HepG2 (cell line): ENCODE measurements around the gene KIF1C. TPM values are rescaled to one million over a fixed set of nuclear protein-coding genes. Genes with fewer than 3 reads are reported as not detected.

Source experiments
- EHMT2 ChIP-seq: fragments of 200-600 bp; sonication (generic); IDR thresholded peaks from 2 replicates; pipeline ENCODE4 v1.7.0; 2017; ENCODE audit warnings: antibody characterized with exemption, low read depth, low read length, borderline replicate concordance
- ETV6 ChIP-seq: sonication (generic); formaldehyde crosslinking; conservative IDR thresholded peaks from 2 replicates; pipeline ENCODE4 v1.4.0; 2020; ENCODE audit warnings: missing genetic modification reagents
- FOSL2 ChIP-seq: sonication (generic); formaldehyde crosslinking; IDR thresholded peaks from 2 replicates; pipeline ENCODE4 v1.4.0; 2020; ENCODE audit warnings: missing genetic modification reagents
- GATAD2A ChIP-seq: IDR thresholded peaks from 2 replicates; pipeline ENCODE4 v1.6.1; 2016
- HDAC1 ChIP-seq: sonication (generic); formaldehyde crosslinking; IDR thresholded peaks from 2 replicates; pipeline ENCODE4 v1.5.1; 2020; ENCODE audit warnings: mild to moderate bottlenecking, missing genetic modification reagents
- RORA ChIP-seq: sonication (generic); formaldehyde crosslinking; IDR thresholded peaks from 2 replicates; pipeline ENCODE4 v1.5.0; 2020; ENCODE audit warnings: mild to moderate bottlenecking, missing genetic modification reagents, moderate library complexity
- SALL1 ChIP-seq: sonication (generic); formaldehyde crosslinking; IDR thresholded peaks from 2 replicates; pipeline ENCODE4 v1.8.0; 2022; ENCODE audit warnings: mild to moderate bottlenecking, missing genetic modification reagents
- TBX2 ChIP-seq: sonication (generic); formaldehyde crosslinking; IDR thresholded peaks from 2 replicates; pipeline ENCODE4 v1.5.0; 2020; ENCODE audit warnings: missing genetic modification reagents, mild to moderate bottlenecking, borderline replicate concordance
- YEATS2 ChIP-seq: sonication (generic); formaldehyde crosslinking; IDR thresholded peaks from 2 replicates; pipeline ENCODE4 v1.4.0; 2020; ENCODE audit warnings: missing genetic modification reagents, borderline replicate concordance
- YY1 ChIP-seq: IDR thresholded peaks from 2 replicates; pipeline ENCODE4 v1.6.1; 2011; ENCODE audit warnings: low read length, low read depth, moderate library complexity, mild to moderate bottlenecking; ENCODE audit not compliant: insufficient read depth, insufficient replicate concordance
- ZNF180 ChIP-seq: sonication (generic); formaldehyde crosslinking; IDR thresholded peaks from 2 replicates; pipeline ENCODE4 v1.4.0; 2020; ENCODE audit warnings: low read depth, missing genetic modification reagents, borderline replicate concordance
- ZNF207 ChIP-seq: fragments of 450-650 bp; IDR thresholded peaks from 2 replicates; pipeline ENCODE4 v1.6.1; 2016; ENCODE audit warnings: antibody characterized with exemption, borderline replicate concordance
- ZNF430 ChIP-seq: sonication (generic); formaldehyde crosslinking; IDR thresholded peaks from 2 replicates; pipeline ENCODE4 v1.9.0; 2021; ENCODE audit warnings: mild to moderate bottlenecking, missing genetic modification reagents
- ZNF484 ChIP-seq: sonication (generic); formaldehyde crosslinking; IDR thresholded peaks from 2 replicates; pipeline ENCODE4 v1.5.1; 2020; ENCODE audit warnings: mild to moderate bottlenecking, low read depth, missing genetic modification reagents, borderline replicate concordance
- ZNF550 ChIP-seq: sonication (generic); formaldehyde crosslinking; IDR thresholded peaks from 2 replicates; pipeline ENCODE4 v1.4.0; 2020; ENCODE audit warnings: mild to moderate bottlenecking, missing genetic modification reagents, borderline replicate concordance
- ZNF558 ChIP-seq: sonication (generic); formaldehyde crosslinking; IDR thresholded peaks from 2 replicates; pipeline ENCODE4 v1.9.0; 2022; ENCODE audit warnings: mild to moderate bottlenecking, missing genetic modification reagents, borderline replicate concordance
- ZNF616 ChIP-seq: sonication (generic); formaldehyde crosslinking; IDR thresholded peaks from 2 replicates; pipeline ENCODE4 v1.5.0; 2020; ENCODE audit warnings: low read depth, mild to moderate bottlenecking, missing genetic modification reagents
- ZNF720 ChIP-seq: sonication (generic); formaldehyde crosslinking; IDR thresholded peaks from 2 replicates; pipeline ENCODE4 v1.4.0; 2020; ENCODE audit warnings: missing genetic modification reagents
- ZNF878 ChIP-seq: sonication (generic); formaldehyde crosslinking; IDR thresholded peaks from 2 replicates; pipeline ENCODE4 v1.8.1; 2023; ENCODE audit warnings: mild to moderate bottlenecking, missing genetic modification reagents, moderate library complexity
- polyA plus RNA-seq, 8 experiments: library from polyadenylated mRNA; depleted of rRNA in 3 of 8; stranded (reverse) in 7 of 8; unstranded in 1 of 8; fragments of >200 nt; fragmentation: Illumina TruSeq in 4 of 8; extraction: Trizol in 4 of 8; gene quantifications; 2 replicates each; pipeline versions ENCODE4 v1.2.1 to v1.2.3, GENCODE V29; 2011 to 2016; ENCODE audit warnings: low read depth in 4 of 8, missing spikeins in 1 of 8, mixed read lengths in 1 of 8; ENCODE audit not compliant: insufficient read depth in 1 of 8
- total RNA-seq, 5 experiments: library from RNA; depleted of rRNA; stranded (reverse); fragments of >200 nt; fragmentation: Illumina TruSeq; extraction: Trizol; gene quantifications; 2 replicates each; pipeline ENCODE4 v1.2.3, GENCODE V29; 2016; ENCODE audit warnings: low read depth in 1 of 5
- TF ChIP-seq, protein P1 (sequence below): sonication (generic); formaldehyde crosslinking; IDR thresholded peaks from 2 replicates; pipeline ENCODE4 v1.5.0; 2020; ENCODE audit warnings: missing genetic modification reagents
- TF ChIP-seq, protein P2 (sequence below): sonication (generic); formaldehyde crosslinking; IDR thresholded peaks from 2 replicates; pipeline ENCODE4 v1.4.0; 2020; ENCODE audit warnings: mild to moderate bottlenecking, missing genetic modification reagents
- TF ChIP-seq, protein P3 (sequence below): sonication (generic); formaldehyde crosslinking; IDR thresholded peaks from 2 replicates; pipeline ENCODE4 v1.8.1; 2023; ENCODE audit warnings: mild to moderate bottlenecking, moderate library complexity, missing genetic modification reagents
- TF ChIP-seq, protein P4 (sequence below): IDR thresholded peaks from 2 replicates; pipeline ENCODE4 v1.6.1; 2012; ENCODE audit warnings: low read length, improper control_type of control experiment
- TF ChIP-seq, protein P5 (sequence below): fragments of 450-650 bp; IDR thresholded peaks from 2 replicates; pipeline ENCODE4 v1.6.1; 2017

The KIF1C gene
- total and polyA plus RNA-seq, 2 of the 13 experiments (the other 11 are each of a cell fraction or from before 2014, with no cell fraction given): 70.0 to 104 TPM

DNA sequence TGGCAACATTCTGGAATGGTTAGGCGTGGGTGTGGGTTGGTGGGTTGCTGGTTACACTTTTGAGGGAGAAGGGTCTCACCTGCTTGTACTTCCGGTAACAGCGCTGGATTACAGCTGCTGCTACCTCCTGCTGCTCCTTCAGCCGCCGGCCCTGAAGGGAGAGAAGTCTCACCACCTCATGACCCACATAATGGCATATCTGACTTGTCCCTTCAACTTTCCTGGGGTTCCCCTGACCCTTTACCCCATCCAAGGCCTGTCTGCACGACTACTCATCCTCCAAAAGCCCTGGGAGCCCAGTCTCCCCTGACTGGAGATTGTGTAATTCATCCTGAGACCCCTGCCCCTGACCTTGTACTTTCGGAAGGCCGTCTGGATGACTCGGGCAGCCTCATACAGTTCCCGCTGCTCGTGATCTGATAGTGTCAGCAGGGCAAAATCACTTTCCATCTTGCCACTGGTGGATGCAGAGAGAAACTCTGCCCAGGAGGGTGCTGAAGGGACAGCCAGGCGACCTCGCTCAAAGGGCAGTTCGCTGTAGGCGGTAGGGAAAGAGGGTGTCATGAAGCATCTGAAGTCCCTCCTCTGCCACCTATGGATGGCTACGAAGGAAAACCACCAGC is 28.1 kb upstream of the KIF1C start (continued):
- TF ChIP-seq ZNF207 (no peak), ZNF180 (CRISPR knock-in tag) (no peak), ZNF484 (no peak), RORA (no peak), ETV6 (CRISPR knock-in tag) (no peak), ZNF550 (CRISPR knock-in tag) (no peak), EHMT2 (no peak), YEATS2 (CRISPR knock-in tag) (no peak), GATAD2A (CRISPR knock-in tag) (0 out of 2 replicates have a peak, but pooled peaks have one; percentile 33), ZNF878 (CRISPR knock-in tag) (no peak), FOSL2 (CRISPR knock-in tag) (no peak), ZNF430 (no peak), ZNF720 (CRISPR knock-in tag) (no peak), SALL1 (CRISPR knock-in tag) (no peak), ZNF616 (CRISPR knock-in tag) (no peak), ZNF558 (no peak), YY1 (no peak), HDAC1 (CRISPR knock-in tag) (0 out of 2 replicates have a peak, but pooled peaks have one; percentile 45), TBX2 (CRISPR knock-in tag) (peak; percentile 58)
- TF ChIP-seq, protein P1, sequence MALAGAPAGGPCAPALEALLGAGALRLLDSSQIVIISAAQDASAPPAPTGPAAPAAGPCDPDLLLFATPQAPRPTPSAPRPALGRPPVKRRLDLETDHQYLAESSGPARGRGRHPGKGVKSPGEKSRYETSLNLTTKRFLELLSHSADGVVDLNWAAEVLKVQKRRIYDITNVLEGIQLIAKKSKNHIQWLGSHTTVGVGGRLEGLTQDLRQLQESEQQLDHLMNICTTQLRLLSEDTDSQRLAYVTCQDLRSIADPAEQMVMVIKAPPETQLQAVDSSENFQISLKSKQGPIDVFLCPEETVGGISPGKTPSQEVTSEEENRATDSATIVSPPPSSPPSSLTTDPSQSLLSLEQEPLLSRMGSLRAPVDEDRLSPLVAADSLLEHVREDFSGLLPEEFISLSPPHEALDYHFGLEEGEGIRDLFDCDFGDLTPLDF (CRISPR knock-in tag): no peak
- TF ChIP-seq, protein P2, sequence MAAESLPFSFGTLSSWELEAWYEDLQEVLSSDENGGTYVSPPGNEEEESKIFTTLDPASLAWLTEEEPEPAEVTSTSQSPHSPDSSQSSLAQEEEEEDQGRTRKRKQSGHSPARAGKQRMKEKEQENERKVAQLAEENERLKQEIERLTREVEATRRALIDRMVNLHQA (CRISPR knock-in tag): no peak
- TF ChIP-seq, protein P3, sequence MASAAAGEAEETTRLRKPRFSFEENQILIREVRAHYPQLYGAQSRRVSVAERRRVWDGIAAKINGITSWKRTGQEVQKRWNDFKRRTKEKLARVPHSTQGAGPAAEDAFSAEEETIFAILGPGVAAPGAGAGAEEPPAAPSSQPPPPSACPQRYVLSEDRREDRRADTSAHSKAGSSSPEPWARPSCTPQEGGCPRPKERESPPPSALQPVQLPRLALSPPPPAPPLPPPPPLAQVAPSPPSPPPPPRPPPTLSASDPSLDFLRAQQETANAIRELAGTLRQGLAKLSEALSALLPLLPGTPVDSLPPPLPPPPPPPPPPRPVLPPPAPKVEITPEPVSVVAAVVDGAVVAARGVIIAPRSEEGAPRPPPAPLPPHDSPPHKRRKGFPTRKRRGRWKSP (CRISPR knock-in tag): no peak
- TF ChIP-seq, protein P4, sequence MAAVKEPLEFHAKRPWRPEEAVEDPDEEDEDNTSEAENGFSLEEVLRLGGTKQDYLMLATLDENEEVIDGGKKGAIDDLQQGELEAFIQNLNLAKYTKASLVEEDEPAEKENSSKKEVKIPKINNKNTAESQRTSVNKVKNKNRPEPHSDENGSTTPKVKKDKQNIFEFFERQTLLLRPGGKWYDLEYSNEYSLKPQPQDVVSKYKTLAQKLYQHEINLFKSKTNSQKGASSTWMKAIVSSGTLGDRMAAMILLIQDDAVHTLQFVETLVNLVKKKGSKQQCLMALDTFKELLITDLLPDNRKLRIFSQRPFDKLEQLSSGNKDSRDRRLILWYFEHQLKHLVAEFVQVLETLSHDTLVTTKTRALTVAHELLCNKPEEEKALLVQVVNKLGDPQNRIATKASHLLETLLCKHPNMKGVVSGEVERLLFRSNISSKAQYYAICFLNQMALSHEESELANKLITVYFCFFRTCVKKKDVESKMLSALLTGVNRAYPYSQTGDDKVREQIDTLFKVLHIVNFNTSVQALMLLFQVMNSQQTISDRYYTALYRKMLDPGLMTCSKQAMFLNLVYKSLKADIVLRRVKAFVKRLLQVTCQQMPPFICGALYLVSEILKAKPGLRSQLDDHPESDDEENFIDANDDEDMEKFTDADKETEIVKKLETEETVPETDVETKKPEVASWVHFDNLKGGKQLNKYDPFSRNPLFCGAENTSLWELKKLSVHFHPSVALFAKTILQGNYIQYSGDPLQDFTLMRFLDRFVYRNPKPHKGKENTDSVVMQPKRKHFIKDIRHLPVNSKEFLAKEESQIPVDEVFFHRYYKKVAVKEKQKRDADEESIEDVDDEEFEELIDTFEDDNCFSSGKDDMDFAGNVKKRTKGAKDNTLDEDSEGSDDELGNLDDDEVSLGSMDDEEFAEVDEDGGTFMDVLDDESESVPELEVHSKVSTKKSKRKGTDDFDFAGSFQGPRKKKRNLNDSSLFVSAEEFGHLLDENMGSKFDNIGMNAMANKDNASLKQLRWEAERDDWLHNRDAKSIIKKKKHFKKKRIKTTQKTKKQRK: no peak
- TF ChIP-seq, protein P5, sequence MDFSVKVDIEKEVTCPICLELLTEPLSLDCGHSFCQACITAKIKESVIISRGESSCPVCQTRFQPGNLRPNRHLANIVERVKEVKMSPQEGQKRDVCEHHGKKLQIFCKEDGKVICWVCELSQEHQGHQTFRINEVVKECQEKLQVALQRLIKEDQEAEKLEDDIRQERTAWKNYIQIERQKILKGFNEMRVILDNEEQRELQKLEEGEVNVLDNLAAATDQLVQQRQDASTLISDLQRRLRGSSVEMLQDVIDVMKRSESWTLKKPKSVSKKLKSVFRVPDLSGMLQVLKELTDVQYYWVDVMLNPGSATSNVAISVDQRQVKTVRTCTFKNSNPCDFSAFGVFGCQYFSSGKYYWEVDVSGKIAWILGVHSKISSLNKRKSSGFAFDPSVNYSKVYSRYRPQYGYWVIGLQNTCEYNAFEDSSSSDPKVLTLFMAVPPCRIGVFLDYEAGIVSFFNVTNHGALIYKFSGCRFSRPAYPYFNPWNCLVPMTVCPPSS: no peak
